Measurements from ENCODE around the gene ISLR.

ISLR gene

DNA sequence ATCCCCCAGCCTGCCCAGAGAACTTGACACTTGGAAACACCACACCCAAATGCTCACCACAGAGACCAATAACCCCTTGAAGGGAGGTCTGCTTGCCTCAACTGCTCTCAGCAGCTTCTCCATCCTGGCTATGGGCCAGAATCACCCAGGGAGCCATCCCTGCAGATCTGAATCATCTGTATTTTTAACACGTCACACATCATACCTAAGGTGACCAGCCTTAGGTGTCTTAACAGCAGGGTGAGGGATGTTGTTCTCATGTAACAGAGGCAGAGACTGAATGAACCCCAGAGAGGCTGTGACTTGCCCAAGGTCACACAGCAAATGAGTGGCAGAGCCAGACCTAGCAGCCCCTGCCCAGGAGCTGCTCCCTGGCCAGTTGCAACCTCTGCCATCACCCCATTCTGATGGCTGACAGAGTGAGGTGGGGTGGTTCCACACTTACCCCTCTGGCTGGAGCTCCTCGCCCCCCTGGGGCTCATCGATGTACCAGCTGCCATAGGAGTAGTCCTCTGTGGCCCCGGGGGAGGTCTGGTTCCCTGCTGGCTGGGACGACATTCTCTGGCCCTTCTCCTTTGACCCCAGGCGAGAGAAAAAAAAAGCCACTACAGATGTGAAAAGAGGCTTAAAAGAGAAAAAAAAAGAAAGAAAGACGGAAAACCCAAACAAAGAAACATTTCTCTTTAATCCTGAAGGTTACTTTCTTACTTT, 28.4 kb downstream of the ISLR start:
- no peak for DNase-seq (ENCODE audit: low read depth)
- no peak overlapping the region for H3K4me3 ChIP-seq (replicated peaks; ENCODE audit: low read depth, low read length)
- TF ChIP-seq, protein P1, sequence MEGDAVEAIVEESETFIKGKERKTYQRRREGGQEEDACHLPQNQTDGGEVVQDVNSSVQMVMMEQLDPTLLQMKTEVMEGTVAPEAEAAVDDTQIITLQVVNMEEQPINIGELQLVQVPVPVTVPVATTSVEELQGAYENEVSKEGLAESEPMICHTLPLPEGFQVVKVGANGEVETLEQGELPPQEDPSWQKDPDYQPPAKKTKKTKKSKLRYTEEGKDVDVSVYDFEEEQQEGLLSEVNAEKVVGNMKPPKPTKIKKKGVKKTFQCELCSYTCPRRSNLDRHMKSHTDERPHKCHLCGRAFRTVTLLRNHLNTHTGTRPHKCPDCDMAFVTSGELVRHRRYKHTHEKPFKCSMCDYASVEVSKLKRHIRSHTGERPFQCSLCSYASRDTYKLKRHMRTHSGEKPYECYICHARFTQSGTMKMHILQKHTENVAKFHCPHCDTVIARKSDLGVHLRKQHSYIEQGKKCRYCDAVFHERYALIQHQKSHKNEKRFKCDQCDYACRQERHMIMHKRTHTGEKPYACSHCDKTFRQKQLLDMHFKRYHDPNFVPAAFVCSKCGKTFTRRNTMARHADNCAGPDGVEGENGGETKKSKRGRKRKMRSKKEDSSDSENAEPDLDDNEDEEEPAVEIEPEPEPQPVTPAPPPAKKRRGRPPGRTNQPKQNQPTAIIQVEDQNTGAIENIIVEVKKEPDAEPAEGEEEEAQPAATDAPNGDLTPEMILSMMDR (IDR thresholded peaks at IDR 0.05; ENCODE audit: low read length, missing control alignments): no peak

DNA sequence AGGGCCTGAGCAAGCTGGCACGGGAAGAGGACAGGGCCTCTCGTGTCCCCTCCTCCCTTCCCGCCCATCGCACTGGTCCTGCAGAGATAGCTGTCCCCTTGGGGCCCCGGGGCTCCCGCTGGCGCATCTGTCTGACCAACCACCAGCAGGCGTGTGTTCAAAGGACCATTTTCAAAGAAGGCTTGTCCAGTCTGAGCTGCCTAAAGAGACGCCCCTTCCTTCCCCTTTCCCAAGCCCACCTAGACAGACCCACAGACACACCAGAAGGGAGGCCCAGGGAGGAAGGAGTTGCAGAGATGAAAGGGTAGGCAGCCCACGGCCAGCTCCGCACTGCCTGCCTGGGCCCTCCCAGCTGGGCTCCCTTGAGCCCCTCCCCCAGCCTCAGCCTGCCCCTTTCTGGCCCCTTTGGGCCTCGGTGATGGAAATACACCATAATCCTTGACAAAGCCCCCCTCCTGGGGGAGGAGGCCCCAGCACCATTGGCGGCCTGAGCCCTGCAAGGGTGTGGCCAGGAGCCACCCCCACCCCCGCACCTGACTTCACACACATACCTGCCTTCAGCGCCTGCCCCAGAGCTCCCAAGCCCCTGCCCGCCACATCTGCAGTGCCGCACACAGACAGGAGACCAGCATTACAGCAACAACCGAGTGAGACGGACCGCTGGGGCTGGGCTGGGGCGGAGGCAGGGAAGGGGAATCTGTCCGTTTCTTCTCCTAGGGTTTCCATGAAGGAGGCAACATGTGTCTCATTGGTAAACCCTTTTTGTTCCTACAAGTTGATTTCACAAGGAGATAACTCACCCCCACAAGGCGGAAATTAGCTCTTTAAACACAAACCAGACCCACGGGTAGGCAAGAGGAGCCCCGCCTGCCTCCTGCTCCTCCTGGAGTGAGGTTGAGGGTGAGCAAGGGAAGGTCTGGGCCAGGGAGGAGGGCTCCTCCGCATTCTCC, 29.2 kb downstream of the ISLR start, which contains the start of gene STRA6:
Gene STRA6, minus strand, starts transcription at position 336 of the 950 bp plus-strand sequence. CDS start 520 bp downstream, outside the sequence.
- no peak within 1 kb of the TSS for H3K4me3 ChIP-seq (replicated peaks; ENCODE audit: low read depth, low read length)
- TF ChIP-seq, protein P1 (IDR thresholded peaks at IDR 0.05; ENCODE audit: low read length, missing control alignments): no peak
- no peak for DNase-seq (ENCODE audit: low read depth)

DNA sequence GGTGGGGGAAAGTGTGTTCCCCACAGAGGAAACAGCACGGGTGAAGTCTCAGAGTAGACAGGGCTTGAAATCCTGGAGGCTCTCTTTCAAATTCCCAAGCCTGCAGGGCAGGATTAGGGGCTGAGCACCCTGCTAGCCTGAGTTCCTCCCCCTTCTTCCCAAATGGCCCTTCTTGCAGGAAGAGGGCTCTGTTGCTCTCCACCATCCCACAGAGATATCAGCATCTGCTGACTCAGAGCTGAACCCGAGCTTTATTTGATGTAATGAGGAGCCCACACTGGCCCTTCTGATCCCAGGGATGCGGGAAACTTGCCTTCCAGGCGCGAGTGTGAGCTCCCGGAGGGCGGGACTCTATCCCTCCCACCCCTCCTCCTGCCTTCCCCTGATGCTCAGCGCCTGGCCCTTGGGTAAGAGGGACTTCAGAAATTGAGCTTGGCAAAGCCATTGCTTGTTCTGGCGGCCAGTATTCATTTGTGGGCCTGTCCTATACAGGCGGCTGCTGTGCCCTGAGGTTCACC, 30.5 kb downstream of the ISLR start:
- TF ChIP-seq, protein P1 (IDR thresholded peaks at IDR 0.05; ENCODE audit: low read length, missing control alignments): no peak
- H3K4me3 ChIP-seq (replicated peaks; ENCODE audit: low read depth, low read length): no peak overlapping the region
- peak; percentile 66 for DNase-seq (ENCODE audit: low read depth)

DNA sequence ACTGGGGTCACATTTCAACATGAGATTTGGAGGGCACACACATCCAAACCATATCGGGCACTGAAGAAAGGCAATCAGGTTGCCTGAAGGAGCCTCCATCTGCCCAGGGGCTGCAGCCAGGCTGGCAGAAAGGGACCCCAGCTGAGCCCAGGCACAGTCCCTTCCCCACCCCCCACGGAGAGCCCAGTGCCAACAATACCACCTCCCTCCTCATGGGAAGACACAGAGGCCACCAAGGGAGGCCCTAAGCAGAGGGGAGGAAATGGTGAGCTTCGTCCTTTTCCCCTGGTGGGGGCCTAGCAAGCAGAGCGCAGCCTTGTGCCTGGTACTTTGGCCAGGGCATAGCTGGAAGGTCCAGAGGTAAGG, 32.1 kb downstream of the ISLR start:
- H3K4me3 ChIP-seq (replicated peaks; ENCODE audit: low read depth, low read length): no peak overlapping the region
- TF ChIP-seq, protein P1 (IDR thresholded peaks at IDR 0.05; ENCODE audit: low read length, missing control alignments): no peak
- no peak for DNase-seq (ENCODE audit: low read depth)

- TF ChIP-seq, protein P1 (IDR thresholded peaks at IDR 0.05; ENCODE audit: low read length, missing control alignments): no peak
- DNase-seq (ENCODE audit: low read depth): no peak
- no peak overlapping the region for H3K4me3 ChIP-seq (replicated peaks; ENCODE audit: low read depth, low read length)
Observed at GRCh38 chr15:74206801-74207281, 33.3 kb downstream of the ISLR start.

DNA sequence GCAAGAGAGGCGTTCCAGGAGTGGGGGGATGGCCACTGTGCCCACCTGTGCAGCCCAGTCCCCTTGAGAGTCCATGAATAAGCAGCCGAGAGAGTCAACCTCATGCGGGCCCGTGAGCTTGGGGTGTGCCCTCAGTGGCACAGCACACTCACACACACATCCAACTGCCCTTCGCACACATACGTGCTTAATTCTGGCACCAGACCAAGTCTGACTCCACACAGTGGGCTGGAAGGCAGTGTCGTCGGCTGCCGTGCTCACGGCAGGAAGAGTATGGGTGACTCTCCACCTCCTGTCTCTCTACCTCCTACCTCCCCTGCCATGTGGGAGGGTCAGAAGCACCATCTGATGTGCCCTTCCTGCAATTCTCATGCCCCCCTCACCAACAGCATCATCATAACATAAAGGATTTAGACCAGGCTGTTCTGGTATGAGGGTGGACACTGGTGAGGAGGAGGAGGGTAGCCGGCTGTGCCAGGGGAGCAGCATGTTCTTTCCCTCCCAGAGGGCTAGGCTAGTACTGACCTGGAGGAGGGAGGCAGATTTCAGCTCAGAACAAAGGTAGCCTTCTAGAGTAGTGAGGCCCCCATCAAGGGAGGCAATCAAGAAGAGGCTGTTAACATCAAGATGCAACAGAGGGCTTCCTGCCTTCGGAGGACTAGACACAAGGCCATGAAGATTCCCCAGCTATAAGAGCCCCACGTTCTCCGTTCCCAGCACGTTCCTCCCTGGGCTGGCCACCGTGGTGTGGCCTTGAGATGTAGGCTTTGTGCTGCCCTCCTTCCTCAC, 34.3 kb downstream of the ISLR start:
- DNase-seq (ENCODE audit: low read depth): no peak
- TF ChIP-seq, protein P1 (IDR thresholded peaks at IDR 0.05; ENCODE audit: low read length, missing control alignments): no peak
- H3K4me3 ChIP-seq (replicated peaks; ENCODE audit: low read depth, low read length): no peak overlapping the region

All from fibroblast of pulmonary artery (primary cell).